IPS DF 4.7 (cell line): ENCODE results near the gene PDCD10.

ENCODE experiments used
- DNase-seq: peaks from one replicate; pipeline ENCODE4 v3.0.0-alpha.2; 2013; ENCODE audit warnings: low spot score; ENCODE audit errors: extremely low read depth

The PDCD10 gene

DNA sequence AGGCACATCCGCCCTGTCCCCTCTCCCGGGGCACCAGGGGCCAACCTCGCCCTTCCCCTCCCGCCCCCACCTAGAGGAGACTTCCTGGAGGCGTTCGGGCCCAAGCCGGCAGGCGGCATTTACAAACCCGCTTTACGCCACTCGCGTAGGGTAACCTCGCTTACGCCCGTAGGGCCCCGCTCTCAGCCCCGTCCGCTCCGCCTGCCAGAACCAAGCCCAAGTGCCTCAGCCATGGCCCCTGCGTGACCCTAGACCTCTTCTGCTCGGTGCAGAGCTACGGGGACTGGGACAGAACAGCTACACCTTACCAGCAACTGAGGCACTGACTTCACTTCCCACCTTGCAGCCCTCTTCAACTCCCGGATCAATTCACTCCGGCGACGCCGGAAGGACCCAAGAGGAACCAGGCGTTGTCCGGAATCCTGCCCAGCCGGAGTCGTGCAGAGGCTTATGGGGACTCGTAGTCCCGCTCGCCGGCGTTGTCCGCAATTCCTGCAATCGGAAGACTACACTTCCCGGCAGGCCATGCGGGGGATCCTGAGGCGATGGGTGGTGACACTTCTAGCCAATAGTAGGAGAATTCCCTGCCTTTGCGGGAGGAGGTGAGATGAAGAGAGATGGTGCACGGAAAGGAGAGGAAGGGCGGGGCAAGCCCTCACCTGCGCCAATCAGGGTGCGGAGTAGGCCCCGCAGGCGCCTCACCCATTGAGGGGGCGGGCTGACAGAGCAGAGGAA, at the start of gene PDCD10:
Gene PDCD10, minus strand, starts transcription at position 395 of the 735 bp plus-strand sequence. CDS start 14,735 bp downstream, outside the sequence.
- DNase-seq, result peak; percentile 98

DNA sequence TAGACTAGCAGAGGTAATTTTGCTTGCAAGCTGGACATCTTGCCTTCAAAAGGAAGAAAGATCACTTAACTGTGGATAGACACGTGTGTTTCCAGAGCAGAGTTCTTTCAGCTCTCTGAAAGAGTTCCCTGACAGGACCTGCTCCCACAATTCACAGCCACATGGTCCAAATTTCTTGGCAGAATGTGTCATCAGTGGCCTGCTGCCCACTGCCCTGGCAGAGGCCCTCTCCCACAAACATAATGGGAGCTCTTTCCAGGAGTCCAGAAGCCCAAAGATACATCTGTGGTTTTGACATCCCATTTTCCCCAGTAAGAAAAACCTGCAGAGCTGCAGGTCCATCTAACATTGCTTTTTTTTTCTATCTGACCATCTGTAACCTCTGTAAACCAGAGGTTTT, 49.1 kb upstream of the PDCD10 start:
- DNase-seq, result no peak

DNA sequence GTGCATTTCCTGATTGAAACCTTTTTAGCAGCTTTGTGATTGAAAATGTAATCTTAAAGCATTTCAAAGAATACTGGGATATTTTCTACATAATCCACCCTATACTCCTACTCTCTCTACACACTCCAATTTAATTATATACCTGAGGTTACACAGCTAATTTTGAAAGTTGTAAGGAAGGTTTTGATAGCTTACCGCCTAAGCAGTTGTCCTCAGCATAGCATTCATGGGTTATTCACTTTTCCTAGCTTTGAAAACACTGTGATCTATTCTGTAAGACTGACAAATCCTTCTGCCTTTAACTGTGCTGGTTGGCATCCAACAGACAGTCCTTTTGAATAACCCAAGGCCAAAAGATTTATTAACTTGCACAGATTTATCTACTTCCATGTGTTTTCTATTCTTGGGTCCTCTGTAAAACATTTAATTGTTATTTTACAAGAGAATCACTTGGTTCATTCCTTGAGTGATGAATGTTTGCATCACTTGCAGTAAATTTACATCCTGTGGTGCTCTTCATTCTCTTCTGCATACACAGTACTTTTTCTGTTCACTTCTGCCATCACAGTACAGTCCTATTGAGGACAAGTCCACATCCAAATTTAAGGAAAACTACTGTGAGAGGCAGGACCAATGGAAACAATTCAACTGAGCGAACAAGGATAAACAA, 45.7 kb upstream of the PDCD10 start:
- DNase-seq, result no peak

DNA sequence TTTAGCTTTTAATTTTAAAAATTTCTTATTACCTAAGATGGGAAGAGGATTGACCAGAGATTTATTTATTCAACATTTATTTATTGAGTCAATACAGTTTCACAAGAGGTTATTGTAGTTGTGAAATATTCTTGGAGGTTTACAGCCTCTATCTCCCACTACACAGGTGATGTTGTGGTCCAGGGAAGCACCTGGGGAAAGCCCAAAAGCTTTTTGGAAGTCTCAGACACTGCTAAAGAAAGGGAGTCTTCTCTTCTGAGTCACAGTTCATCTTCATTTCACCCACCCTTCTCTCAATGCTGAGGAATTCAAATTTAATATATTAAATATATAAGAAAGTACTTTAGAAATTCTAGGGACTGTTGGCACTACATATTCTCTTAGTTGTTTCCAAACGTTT, 42.7 kb upstream of the PDCD10 start:
- no peak for DNase-seq

DNA sequence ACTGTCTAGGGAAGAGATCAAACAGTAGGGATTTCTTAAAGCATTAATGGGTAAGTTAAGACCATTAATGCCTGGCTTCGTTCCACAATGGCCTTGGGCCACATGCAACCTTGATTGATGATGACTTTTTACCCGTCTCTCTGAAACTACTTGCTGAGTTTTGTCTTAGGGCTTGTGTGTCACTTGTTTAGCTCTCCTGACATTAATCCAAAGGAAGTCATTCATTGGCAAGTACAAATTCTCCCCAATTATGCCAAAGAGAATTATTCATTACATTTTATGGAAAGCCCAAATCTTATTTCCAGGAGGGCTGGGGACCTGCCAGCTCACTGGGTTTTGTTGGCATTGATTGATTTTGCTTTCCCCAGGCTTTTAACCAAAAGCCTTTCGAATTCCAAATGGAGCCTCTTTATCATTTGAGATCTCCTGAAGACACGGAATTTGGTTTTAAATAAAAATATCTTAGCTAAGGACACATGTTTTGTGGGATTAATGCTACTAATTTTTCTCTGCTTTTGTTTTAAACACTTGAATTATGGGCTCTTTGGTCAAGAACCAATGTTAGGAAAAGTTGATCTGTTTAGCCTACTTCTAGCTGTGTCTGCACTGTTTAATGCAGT, 41.5 kb upstream of the PDCD10 start:
- no peak for DNase-seq

DNA sequence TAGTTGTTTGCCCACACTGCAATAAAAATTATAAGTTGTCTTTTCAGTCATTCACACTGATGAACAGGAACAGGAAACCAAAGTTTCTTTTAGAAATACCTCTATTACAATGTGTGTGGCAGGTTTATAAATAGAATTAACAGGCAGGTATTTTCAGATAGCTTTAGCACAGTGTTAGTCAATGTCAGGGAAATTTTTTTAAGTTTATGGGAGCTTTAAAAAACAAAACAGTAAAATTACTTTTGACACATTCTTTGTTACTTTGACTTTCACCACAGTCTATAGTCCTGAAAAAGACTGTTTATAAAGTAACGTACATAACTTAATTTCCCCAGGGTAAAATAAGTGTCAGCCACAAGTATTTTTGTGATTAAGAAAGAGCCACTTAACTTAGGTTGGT, 38.9 kb upstream of the PDCD10 start:
- DNase-seq, result no peak

DNA sequence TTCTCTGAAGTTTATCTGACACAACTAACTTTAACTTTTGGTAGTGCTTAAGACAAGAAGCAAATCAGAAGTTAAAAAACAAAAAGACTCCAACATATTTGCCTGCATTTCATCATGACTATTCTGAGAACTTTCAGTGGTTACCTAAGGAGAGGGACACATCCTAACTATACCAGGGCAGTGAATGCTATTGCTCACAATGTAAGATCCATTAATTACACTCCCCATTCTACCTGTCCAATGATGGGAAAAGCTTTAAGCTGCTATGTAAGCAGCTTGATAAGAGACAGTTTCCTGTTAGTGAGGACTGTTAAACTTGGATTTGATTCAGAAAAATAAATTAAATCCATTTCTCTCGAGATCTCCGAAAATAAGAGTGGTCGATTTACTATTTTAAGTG, 38.3 kb upstream of the PDCD10 start:
- no peak for DNase-seq

DNA sequence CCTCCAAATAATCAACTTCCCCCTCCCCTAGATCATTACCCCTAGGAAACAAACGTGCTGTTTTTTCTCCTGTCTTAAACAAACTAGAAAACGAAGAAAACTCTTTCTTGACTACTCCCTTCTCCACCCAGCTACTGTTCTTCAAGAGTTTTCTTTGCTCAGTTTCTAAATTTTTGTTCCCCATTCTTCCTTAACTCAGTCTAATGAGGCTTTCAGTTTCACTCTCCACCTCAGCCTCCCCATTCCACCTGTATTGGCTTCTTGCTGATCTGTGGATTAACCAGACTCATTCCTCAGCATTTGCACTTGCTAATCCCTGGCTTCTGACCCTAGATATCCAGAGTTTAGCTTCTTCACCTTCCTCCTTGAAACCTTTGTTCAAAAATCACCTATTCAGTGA, 27.6 kb upstream of the PDCD10 start:
- DNase-seq, result no peak

DNA sequence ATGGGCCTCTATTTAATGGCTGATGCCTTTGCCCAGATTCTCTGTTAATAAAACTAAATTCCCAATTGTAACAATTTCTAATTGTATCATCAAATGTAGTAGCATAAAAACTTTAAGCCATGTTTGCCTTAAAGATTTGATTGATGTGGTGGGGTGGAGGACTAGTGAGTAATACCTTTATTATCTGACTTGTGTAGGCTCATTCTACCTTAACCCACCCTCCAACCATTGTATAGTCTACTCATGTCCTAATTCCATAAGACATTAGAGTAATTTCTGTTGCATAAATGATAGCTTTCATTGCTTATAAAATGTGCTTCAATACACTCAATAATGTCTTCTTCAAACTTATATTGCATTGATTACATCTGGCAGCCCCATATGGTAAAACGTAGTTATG, 26.6 kb upstream of the PDCD10 start:
- no peak for DNase-seq

DNA sequence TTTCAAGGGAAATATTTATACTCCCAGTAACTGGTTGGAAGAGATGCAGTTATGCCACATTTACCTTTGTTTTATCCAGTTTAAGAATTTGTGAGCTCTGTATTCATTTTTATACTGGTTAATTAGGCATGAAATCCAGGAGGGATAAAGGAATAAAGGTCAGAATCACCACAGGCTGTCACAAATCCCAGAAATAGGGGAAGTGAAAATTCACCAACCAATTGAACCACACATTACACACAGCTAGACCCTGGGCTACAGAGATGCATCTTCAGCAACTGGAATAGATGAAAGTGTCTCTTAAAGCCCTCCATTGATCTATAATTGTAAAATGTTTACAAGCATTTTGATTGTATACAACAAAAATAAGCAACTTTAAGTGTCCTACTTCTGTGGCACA, 19.4 kb upstream of the PDCD10 start:
- no peak for DNase-seq

DNA sequence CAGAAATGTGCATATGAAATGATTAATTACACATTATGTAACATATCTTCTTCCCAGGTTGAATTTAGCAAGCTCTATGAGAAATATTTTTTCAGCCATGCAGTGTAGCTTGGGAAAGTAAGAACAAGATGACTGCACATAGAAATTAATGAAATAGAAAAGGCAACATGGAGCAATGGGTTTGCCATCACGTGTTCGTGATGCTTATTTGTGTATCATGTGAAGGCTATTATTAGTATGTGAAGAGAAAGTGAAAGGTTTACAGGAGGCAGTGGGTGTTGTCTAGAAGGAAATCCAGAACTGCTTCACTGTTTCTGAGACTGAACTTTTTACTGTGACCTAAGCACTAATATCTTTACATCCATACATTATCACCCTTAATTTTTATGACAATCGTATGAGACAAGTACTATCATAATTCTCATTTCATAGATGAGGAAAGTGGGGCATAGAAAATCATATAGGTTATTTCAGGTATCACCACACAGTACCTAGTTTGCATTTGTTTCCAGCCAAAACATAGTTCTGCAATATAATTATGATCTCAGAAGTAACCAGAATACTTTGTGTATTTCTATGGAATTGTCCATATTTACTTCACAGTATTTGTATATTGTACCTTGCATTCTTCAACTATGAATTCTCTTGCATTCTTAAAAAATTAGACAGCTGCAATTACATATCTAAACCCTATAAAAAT, 15.7 kb upstream of the PDCD10 start:
- DNase-seq, result no peak

DNA sequence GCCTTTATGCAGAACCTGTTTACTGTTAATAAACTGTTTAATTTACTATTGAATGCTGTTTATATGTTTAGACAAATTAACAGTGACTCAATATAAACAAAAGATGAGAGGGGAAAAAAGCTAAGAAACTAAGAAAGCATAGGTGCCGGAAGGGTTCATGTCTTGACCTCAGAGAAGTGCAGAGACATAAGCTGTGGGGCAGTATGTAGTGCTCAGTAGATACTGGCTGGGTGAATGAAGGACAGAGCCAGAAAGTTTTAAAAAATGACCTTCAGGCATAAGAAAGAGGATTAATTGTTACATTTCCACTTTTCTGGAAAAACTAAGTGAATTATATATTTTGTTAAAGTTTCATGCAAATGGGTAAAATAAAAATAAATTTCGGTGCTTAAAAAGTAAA, 15.0 kb upstream of the PDCD10 start:
- no peak for DNase-seq

DNA sequence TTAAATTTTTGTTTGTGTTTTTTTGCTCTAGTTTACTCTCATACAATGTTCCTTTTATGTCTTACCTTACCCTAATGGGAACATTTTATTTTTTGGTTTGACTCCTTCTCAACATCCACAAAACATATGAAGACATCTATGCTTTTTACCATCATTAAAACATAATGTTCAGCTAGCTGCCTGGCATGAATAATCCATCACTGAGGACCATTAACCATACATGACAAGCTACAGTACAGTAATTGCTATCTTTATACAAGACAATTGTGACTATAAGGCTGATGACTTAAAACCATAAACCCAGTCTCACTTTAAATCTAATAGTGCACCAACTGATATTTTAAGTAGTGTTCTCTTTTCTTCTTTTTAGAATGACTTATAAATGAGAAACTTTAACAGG, 14.5 kb upstream of the PDCD10 start:
- DNase-seq, result no peak

DNA sequence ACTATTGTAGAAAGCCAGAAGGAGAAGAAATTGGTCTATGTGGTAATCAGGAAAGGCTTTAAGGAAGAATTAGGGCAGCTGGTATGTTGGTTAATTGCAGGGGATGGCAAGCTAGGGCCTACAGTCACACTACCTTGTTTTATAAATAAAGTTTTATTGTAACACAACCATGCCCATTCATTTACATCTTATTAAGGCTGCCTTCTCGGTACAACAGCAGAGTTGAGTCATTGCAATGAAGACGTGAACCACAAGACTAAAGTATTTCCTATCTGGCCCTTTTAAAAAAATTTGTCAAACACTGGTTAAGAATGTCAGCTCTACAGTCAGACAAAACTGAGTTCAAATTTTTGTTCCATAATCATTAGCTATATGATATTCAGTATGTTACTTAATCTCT, 9.1 kb upstream of the PDCD10 start:
- DNase-seq, result no peak

DNA sequence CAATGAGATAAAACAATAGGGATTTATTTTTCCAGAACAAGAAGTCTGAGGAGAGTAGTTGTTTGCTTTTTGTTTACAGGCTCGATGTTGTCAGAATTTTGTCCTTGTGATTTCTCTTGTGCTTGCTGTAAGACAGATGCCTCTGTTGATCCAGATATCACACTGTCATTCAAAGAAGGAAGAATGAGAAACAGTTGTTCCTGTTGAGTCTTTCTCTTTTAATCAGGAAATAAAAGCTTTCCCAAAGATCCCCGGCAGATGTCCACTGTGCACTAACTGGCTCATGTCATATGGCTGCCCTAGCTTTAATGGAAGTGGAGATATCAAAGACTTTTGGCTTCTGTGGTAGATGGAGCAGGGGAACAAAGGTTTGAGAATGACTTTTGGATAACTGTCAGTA, 7.6 kb upstream of the PDCD10 start:
- no peak for DNase-seq

DNA sequence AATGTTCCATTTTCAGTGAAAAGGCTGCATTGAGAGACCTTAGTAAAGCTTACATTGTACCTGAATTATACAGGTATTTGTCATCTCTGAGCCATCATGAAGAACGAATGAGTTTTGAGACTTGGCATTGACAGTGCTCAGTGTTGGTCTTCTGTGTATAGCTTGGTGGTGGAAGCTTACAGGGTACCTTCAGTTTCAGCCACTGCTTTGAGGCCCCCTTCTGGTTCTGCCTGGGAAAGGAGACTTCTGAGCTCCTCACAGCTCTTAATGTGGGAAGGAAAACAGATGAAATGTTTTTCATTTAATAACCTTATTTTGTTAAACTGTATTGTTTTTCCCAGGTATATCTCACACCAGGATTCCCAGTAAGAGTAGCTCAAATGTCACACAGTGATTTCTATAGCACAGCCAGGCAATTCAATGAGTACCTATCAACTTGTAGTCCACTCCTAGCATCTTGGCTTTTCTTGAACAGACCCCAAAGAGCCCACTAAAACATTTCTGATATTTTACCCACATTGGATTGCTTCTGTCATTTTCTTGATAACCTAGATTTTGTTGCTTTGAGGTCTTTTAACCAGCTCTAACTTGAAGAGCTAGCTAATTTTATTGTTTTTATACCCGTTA, 6.4 kb upstream of the PDCD10 start:
- DNase-seq, result peak; percentile 22

DNA sequence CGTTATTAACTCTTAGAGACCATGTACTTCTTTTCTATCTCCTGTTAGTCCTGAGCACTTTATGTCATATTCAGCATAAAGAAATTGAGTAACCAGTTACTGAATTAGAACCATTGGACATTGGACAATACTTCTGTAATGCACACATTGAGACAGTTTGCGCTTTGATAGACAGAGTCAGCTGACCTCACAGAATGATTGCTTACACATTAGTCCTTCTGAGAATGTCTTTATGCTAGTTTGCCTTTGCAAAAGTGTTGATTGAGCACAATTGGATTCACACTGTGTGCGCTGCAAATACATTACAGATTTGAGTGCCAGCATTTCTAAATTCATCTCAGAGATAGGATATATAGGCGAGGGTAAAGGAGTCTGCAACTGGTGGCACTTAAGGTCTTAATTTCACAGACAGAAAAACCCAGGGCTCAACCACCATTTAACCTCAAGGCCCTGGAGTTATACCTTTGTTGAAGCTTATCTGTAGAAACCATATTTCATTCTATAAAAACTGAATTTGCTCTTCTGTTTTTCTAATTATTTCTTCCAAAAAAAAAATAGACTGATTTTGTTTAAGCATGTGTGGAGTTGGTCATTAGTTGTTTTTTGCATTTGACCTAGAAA, 4.6 kb upstream of the PDCD10 start:
- DNase-seq, result no peak

DNA sequence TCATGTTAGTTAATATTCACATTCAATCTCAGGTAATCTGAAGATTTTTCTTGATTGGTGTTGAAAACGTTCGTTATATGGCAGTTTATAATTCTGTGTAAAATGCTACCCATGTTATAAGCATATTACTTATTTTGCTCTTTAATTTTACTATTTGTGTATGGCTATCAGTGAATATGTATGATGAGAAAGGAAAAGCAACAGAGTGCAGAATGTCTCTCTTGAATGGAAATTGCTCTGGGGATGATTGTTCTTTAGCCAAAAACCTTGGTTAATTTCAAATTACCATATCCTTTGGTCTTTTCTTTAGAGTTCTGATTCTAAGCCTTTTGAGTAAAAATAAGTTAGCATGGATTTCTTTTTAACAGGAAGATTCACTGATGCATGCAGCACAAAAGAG, 3.3 kb upstream of the PDCD10 start:
- DNase-seq, result no peak

DNA sequence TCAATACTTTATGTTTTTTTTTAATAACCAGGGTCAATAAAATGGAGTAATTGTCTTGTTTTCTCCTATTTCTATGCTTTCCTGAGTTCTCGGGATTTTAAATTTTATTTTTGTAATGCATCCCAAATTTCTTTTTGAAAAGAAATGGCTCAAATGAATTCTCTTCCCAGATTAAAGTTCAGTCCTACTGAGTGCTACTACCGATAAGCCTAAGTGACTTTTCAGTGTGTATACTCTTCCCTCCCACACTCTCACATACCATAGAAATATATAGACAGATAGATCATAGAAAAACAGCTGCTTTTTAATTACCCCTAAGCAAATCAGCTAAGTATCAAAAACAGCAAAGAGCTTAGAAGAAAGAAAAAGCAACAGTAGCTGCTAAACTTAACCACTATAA, 2.3 kb upstream of the PDCD10 start:
- no peak for DNase-seq

DNA sequence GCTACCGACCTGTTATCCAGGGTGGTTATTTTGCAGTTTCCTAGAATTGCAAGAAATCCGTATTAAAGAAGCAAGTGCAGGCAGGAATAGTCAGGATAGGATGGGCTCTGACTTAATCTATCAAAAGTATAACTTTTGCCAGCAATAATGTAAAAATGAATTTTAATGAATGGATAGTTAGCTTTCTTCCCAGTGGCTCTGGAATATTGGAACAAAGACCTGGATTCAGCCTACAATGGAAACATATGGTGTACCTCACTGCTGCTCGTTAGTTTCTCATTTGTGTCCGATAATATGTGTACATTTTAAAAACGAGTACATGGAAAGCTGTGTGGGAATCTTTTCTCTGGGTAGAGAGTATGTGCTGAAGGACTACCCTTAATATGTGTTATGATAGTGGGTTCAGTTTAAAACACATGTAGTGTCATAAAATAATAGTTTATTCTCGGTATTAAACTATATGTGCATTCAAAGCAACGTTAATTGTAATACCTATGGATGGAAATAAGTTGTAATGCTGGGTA, 1.6 kb upstream of the PDCD10 start:
- no peak for DNase-seq
